HepG2 (cell line): Measurements from ENCODE around the gene DDN. TPM values are rescaled to one million over a fixed set of nuclear protein-coding genes. Genes with fewer than 3 reads are reported as not detected.
A peak's percentile ranks its signal among the peaks of the same experiment; 100 is the strongest.

ENCODE experiments used
- CENPT ChIP-seq: sonication (generic); formaldehyde crosslinking; IDR thresholded peaks from 2 replicates; pipeline ENCODE4 v1.8.0; 2022; ENCODE audit warnings: low read depth, mild to moderate bottlenecking, moderate library complexity, missing genetic modification reagents
- HOXA9 ChIP-seq: sonication (generic); formaldehyde crosslinking; IDR thresholded peaks from 2 replicates; pipeline ENCODE4 v1.8.1; 2022; ENCODE audit warnings: missing genetic modification reagents, mild to moderate bottlenecking, moderate library complexity, borderline replicate concordance
- JDP2 ChIP-seq: sonication (generic); formaldehyde crosslinking; IDR thresholded peaks from 2 replicates; pipeline ENCODE4 v1.8.1; 2022; ENCODE audit warnings: missing genetic modification reagents, borderline replicate concordance
- POLR2AphosphoS2 ChIP-seq: IDR thresholded peaks from 2 replicates; pipeline ENCODE4 v1.6.1; 2011; ENCODE audit warnings: low read depth, low read length, improper control_type of control experiment
- SRSF4 ChIP-seq: fragments of 200-400 bp; formaldehyde crosslinking; IDR thresholded peaks from one replicate; pipeline ENCODE4 v1.6.1; 2018; ENCODE audit warnings: mild to moderate bottlenecking, low read depth, low read length, moderate library complexity; ENCODE audit not compliant: poor library complexity, severe bottlenecking
- ZNF432 ChIP-seq: sonication (generic); formaldehyde crosslinking; IDR thresholded peaks from 2 replicates; pipeline ENCODE4 v1.5.0; 2020; ENCODE audit warnings: missing genetic modification reagents, mild to moderate bottlenecking, borderline replicate concordance
- ZNF747 ChIP-seq: sonication (generic); formaldehyde crosslinking; IDR thresholded peaks from 2 replicates; pipeline ENCODE4 v1.8.1; 2023; ENCODE audit warnings: missing genetic modification reagents, mild to moderate bottlenecking, borderline replicate concordance
- polyA plus RNA-seq, 8 experiments: library from polyadenylated mRNA; depleted of rRNA in 3 of 8; stranded (reverse) in 7 of 8; unstranded in 1 of 8; fragments of >200 nt; fragmentation: Illumina TruSeq in 4 of 8; extraction: Trizol in 4 of 8; gene quantifications; 2 replicates each; pipeline versions ENCODE4 v1.2.1 to v1.2.3, GENCODE V29; 2011 to 2016; ENCODE audit warnings: low read depth in 4 of 8, missing spikeins in 1 of 8, mixed read lengths in 1 of 8; ENCODE audit not compliant: insufficient read depth in 1 of 8
- total RNA-seq, 5 experiments: library from RNA; depleted of rRNA; stranded (reverse); fragments of >200 nt; fragmentation: Illumina TruSeq; extraction: Trizol; gene quantifications; 2 replicates each; pipeline ENCODE4 v1.2.3, GENCODE V29; 2016; ENCODE audit warnings: low read depth in 1 of 5
- TF ChIP-seq, protein P1 (sequence below): IDR thresholded peaks from 2 replicates; pipeline ENCODE4 v1.6.1; 2016; ENCODE audit warnings: low read depth, missing genetic modification reagents, missing compliant biosample characterization
- TF ChIP-seq, protein P2 (sequence below): sonication (generic); formaldehyde crosslinking; IDR thresholded peaks from 2 replicates; pipeline ENCODE4 v1.8.0; 2022; ENCODE audit warnings: mild to moderate bottlenecking, missing genetic modification reagents
- TF ChIP-seq, protein P3 (sequence below): IDR thresholded peaks from 2 replicates; pipeline ENCODE4 v1.6.1; 2016
- TF ChIP-seq, protein P4 (sequence below): sonication (generic); formaldehyde crosslinking; IDR thresholded peaks from 2 replicates; pipeline ENCODE4 v1.9.0; 2021; ENCODE audit warnings: mild to moderate bottlenecking, missing genetic modification reagents

Gene DDN
- total and polyA plus RNA-seq, 2 of the 13 experiments (the other 11 are each of a cell fraction or from before 2014, with no cell fraction given): 0.24 to 0.53 TPM

DNA sequence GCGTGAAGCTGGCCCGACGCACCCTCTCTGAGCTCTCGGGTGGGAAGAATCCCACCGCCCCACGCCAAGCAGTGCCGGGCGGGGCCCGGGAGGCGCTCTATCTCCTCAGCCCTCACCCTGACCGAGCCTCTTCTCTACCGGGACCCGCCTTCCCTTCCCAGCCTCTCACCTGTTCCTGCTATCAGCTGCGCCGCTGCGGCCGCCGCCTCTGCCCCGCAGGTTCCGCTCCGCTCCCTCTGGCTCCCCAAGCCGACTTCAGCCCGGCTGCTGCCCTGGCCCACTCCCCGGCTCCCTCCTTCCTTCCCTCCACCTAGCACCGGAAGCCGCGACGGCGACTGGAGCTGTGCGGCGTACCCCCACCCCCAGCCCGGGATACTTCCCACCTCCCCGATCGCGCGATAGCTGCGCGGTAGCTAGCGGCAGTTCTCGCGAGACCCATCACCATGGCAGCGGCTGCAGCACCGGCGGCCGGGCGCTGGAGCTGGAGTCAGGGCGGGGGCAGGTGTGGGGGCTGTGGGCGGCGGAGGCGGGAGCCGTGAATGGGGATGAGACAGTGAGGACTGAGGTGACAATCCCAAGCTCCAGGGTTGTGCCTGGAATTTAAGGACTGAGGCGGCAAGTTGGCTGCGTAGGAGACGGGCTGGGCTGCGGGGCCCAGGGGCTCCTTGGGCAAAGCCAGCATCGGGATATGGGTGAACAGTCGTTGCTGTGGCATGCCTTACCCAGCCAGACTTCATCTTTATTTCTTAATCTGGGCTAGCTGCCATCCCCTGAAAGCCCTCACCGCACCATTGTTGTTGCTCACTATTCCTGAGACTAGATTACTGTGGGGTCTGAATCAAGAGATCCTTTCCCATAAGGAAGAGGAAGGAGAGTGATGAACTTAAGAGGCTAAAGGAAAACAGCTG is 41.8 kb downstream of the DDN start, which contains the start of gene ARF3 (continued):
- TF ChIP-seq, protein P1, sequence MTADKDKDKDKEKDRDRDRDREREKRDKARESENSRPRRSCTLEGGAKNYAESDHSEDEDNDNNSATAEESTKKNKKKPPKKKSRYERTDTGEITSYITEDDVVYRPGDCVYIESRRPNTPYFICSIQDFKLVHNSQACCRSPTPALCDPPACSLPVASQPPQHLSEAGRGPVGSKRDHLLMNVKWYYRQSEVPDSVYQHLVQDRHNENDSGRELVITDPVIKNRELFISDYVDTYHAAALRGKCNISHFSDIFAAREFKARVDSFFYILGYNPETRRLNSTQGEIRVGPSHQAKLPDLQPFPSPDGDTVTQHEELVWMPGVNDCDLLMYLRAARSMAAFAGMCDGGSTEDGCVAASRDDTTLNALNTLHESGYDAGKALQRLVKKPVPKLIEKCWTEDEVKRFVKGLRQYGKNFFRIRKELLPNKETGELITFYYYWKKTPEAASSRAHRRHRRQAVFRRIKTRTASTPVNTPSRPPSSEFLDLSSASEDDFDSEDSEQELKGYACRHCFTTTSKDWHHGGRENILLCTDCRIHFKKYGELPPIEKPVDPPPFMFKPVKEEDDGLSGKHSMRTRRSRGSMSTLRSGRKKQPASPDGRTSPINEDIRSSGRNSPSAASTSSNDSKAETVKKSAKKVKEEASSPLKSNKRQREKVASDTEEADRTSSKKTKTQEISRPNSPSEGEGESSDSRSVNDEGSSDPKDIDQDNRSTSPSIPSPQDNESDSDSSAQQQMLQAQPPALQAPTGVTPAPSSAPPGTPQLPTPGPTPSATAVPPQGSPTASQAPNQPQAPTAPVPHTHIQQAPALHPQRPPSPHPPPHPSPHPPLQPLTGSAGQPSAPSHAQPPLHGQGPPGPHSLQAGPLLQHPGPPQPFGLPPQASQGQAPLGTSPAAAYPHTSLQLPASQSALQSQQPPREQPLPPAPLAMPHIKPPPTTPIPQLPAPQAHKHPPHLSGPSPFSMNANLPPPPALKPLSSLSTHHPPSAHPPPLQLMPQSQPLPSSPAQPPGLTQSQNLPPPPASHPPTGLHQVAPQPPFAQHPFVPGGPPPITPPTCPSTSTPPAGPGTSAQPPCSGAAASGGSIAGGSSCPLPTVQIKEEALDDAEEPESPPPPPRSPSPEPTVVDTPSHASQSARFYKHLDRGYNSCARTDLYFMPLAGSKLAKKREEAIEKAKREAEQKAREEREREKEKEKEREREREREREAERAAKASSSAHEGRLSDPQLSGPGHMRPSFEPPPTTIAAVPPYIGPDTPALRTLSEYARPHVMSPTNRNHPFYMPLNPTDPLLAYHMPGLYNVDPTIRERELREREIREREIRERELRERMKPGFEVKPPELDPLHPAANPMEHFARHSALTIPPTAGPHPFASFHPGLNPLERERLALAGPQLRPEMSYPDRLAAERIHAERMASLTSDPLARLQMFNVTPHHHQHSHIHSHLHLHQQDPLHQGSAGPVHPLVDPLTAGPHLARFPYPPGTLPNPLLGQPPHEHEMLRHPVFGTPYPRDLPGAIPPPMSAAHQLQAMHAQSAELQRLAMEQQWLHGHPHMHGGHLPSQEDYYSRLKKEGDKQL (CRISPR knock-in tag): no peak
- TF ChIP-seq JDP2 (CRISPR knock-in tag) (no peak), POLR2AphosphoS2 (no peak), SRSF4 (no peak), HOXA9 (CRISPR knock-in tag) (0 out of 2 replicates have a peak, but pooled peaks have one; percentile 55), CENPT (CRISPR knock-in tag) (no peak), ZNF747 (CRISPR knock-in tag) (no peak), ZNF432 (no peak)
- TF ChIP-seq, protein P2, sequence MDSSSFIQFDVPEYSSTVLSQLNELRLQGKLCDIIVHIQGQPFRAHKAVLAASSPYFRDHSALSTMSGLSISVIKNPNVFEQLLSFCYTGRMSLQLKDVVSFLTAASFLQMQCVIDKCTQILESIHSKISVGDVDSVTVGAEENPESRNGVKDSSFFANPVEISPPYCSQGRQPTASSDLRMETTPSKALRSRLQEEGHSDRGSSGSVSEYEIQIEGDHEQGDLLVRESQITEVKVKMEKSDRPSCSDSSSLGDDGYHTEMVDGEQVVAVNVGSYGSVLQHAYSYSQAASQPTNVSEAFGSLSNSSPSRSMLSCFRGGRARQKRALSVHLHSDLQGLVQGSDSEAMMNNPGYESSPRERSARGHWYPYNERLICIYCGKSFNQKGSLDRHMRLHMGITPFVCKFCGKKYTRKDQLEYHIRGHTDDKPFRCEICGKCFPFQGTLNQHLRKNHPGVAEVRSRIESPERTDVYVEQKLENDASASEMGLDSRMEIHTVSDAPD (CRISPR knock-in tag): no peak
- TF ChIP-seq, protein P3, sequence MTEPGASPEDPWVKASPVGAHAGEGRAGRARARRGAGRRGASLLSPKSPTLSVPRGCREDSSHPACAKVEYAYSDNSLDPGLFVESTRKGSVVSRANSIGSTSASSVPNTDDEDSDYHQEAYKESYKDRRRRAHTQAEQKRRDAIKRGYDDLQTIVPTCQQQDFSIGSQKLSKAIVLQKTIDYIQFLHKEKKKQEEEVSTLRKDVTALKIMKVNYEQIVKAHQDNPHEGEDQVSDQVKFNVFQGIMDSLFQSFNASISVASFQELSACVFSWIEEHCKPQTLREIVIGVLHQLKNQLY (CRISPR knock-in tag): no peak
- TF ChIP-seq, protein P4, sequence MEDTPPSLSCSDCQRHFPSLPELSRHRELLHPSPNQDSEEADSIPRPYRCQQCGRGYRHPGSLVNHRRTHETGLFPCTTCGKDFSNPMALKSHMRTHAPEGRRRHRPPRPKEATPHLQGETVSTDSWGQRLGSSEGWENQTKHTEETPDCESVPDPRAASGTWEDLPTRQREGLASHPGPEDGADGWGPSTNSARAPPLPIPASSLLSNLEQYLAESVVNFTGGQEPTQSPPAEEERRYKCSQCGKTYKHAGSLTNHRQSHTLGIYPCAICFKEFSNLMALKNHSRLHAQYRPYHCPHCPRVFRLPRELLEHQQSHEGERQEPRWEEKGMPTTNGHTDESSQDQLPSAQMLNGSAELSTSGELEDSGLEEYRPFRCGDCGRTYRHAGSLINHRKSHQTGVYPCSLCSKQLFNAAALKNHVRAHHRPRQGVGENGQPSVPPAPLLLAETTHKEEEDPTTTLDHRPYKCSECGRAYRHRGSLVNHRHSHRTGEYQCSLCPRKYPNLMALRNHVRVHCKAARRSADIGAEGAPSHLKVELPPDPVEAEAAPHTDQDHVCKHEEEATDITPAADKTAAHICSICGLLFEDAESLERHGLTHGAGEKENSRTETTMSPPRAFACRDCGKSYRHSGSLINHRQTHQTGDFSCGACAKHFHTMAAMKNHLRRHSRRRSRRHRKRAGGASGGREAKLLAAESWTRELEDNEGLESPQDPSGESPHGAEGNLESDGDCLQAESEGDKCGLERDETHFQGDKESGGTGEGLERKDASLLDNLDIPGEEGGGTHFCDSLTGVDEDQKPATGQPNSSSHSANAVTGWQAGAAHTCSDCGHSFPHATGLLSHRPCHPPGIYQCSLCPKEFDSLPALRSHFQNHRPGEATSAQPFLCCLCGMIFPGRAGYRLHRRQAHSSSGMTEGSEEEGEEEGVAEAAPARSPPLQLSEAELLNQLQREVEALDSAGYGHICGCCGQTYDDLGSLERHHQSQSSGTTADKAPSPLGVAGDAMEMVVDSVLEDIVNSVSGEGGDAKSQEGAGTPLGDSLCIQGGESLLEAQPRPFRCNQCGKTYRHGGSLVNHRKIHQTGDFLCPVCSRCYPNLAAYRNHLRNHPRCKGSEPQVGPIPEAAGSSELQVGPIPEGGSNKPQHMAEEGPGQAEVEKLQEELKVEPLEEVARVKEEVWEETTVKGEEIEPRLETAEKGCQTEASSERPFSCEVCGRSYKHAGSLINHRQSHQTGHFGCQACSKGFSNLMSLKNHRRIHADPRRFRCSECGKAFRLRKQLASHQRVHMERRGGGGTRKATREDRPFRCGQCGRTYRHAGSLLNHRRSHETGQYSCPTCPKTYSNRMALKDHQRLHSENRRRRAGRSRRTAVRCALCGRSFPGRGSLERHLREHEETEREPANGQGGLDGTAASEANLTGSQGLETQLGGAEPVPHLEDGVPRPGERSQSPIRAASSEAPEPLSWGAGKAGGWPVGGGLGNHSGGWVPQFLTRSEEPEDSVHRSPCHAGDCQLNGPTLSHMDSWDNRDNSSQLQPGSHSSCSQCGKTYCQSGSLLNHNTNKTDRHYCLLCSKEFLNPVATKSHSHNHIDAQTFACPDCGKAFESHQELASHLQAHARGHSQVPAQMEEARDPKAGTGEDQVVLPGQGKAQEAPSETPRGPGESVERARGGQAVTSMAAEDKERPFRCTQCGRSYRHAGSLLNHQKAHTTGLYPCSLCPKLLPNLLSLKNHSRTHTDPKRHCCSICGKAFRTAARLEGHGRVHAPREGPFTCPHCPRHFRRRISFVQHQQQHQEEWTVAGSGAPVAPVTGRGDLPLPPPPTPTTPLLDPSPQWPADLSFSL: no peak
